SH-SY5Y (cell line): Measurements from ENCODE around the gene UNC13B.

Experiments
- GATA2 ChIP-seq: IDR thresholded peaks from 2 replicates; pipeline ENCODE4 v1.6.1; 2011; ENCODE audit warnings: mild to moderate bottlenecking, low read depth, low read length
- GATA3 ChIP-seq: IDR thresholded peaks from 2 replicates; pipeline ENCODE4 v1.6.1; 2011; ENCODE audit warnings: low read depth, mild to moderate bottlenecking, low read length, moderate library complexity

DNA sequence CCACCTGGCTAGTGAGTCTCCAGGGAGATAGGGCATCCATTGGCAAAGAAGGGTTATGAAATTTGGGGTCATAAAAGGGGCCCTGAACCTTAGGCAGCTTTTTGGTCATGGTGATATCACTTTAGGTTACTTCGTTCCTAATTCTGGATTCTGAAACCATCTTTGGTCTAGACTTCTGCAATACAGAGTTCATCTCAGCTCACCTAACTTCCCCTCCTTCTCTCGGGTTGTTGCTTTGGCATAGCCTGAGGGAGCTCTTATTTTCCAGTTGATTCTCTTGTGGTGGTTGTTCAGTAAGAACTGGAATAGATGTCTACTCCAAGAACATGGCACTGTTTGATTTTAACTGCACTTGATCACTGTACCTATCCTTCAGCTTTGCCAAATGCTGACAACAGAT is 179.2 kb downstream of the UNC13B start:
- TF ChIP-seq GATA2, result no peak
- no peak for TF ChIP-seq GATA3
